ENCODE data around the gene NEMP2.

Gene NEMP2

GRCh38 chr2:190553254-190553653, 18.7 kb upstream of the NEMP2 start:
- no peak for ATAC-seq
- no peak for TF ChIP-seq SNAI2 (CRISPR knock-in tag; IDR thresholded peaks at IDR 0.05)
- no peak for TF ChIP-seq ZFP3 (CRISPR knock-in tag; IDR thresholded peaks at IDR 0.05)
- no peak for TF ChIP-seq ISL1 (CRISPR knock-in tag; IDR thresholded peaks at IDR 0.05)
- TF ChIP-seq RARB (CRISPR knock-in tag; IDR thresholded peaks at IDR 0.05): no peak
- no peak for TF ChIP-seq BACH2 (CRISPR knock-in tag; IDR thresholded peaks at IDR 0.05; ENCODE audit: borderline replicate concordance)
- TF ChIP-seq CSDC2 (CRISPR knock-in tag; IDR thresholded peaks at IDR 0.05): no peak
- TF ChIP-seq POU6F1 (CRISPR knock-in tag; IDR thresholded peaks at IDR 0.05; ENCODE audit: borderline replicate concordance, low read depth): no peak
- TF ChIP-seq GLIS3 (CRISPR knock-in tag; IDR thresholded peaks at IDR 0.05): no peak
- no peak for TF ChIP-seq ZNF8 (CRISPR knock-in tag; IDR thresholded peaks at IDR 0.05)

DNA sequence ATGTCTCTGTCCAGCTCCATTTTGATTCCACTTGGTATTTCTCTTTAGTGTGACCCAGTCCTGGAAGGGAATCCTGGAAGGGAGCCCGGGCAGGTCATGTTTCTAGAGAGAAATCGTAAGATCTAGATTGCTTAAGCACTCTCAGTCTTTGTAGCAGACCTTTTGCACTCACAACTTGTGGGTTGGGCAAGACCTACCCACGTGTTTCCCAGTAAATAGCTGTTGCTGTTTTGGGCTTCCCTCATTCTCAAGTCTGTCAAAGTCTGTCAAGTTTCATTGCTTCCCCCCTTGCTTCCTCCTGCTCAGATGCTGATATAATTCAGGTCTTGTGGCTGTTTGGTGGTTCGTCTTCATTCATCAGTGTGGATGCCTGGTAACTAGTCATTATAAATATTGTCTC, 17.4 kb upstream of the NEMP2 start:
- no peak for ATAC-seq
- no peak for TF ChIP-seq ISL1 (CRISPR knock-in tag; IDR thresholded peaks at IDR 0.05)
- TF ChIP-seq SNAI2 (CRISPR knock-in tag; IDR thresholded peaks at IDR 0.05): no peak
- no peak for TF ChIP-seq ZC3H10 (CRISPR knock-in tag; IDR thresholded peaks at IDR 0.05)
- no peak for TF ChIP-seq OSR1 (CRISPR knock-in tag; IDR thresholded peaks at IDR 0.05)
- no peak for TF ChIP-seq PPARA (CRISPR knock-in tag; IDR thresholded peaks at IDR 0.05; ENCODE audit: borderline replicate concordance)

DNA sequence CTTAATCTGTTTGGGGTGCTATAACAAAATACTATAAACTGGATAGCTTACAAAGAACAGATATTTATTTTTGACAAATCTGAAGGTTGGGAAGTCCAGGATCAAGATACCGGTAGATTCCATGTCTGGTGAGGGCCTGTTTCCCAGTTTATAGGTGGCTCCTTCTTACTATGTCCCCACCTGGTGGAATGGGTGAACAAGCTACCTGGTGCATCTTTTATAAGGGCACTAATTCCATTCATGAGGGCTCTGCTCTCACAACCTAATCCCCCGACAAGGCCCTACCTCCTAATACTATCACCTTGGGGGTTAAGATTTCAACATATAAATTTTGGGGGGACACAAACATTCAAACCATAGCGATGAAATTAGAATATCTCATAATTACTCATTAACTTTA, 15.6 kb upstream of the NEMP2 start:
- ATAC-seq: no peak
- TF ChIP-seq, protein P1, sequence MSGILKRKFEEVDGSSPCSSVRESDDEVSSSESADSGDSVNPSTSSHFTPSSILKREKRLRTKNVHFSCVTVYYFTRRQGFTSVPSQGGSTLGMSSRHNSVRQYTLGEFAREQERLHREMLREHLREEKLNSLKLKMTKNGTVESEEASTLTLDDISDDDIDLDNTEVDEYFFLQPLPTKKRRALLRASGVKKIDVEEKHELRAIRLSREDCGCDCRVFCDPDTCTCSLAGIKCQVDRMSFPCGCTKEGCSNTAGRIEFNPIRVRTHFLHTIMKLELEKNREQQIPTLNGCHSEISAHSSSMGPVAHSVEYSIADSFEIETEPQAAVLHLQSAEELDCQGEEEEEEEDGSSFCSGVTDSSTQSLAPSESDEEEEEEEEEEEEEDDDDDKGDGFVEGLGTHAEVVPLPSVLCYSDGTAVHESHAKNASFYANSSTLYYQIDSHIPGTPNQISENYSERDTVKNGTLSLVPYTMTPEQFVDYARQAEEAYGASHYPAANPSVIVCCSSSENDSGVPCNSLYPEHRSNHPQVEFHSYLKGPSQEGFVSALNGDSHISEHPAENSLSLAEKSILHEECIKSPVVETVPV (CRISPR knock-in tag; IDR thresholded peaks at IDR 0.05): no peak
- TF ChIP-seq BACH2 (CRISPR knock-in tag; IDR thresholded peaks at IDR 0.05; ENCODE audit: borderline replicate concordance) (no peak), ZC3H10 (CRISPR knock-in tag; IDR thresholded peaks at IDR 0.05) (no peak), OSR1 (CRISPR knock-in tag; IDR thresholded peaks at IDR 0.05) (no peak), ZNF8 (CRISPR knock-in tag; IDR thresholded peaks at IDR 0.05) (no peak)
- TF ChIP-seq, protein P2, sequence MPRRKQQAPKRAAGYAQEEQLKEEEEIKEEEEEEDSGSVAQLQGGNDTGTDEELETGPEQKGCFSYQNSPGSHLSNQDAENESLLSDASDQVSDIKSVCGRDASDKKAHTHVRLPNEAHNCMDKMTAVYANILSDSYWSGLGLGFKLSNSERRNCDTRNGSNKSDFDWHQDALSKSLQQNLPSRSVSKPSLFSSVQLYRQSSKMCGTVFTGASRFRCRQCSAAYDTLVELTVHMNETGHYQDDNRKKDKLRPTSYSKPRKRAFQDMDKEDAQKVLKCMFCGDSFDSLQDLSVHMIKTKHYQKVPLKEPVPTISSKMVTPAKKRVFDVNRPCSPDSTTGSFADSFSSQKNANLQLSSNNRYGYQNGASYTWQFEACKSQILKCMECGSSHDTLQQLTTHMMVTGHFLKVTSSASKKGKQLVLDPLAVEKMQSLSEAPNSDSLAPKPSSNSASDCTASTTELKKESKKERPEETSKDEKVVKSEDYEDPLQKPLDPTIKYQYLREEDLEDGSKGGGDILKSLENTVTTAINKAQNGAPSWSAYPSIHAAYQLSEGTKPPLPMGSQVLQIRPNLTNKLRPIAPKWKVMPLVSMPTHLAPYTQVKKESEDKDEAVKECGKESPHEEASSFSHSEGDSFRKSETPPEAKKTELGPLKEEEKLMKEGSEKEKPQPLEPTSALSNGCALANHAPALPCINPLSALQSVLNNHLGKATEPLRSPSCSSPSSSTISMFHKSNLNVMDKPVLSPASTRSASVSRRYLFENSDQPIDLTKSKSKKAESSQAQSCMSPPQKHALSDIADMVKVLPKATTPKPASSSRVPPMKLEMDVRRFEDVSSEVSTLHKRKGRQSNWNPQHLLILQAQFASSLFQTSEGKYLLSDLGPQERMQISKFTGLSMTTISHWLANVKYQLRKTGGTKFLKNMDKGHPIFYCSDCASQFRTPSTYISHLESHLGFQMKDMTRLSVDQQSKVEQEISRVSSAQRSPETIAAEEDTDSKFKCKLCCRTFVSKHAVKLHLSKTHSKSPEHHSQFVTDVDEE (CRISPR knock-in tag; IDR thresholded peaks at IDR 0.05): no peak

- ATAC-seq: no peak
- TF ChIP-seq, protein P2 (CRISPR knock-in tag; IDR thresholded peaks at IDR 0.05): no peak
Observed at GRCh38 chr2:190547886-190548285, 13.4 kb upstream of the NEMP2 start.

DNA sequence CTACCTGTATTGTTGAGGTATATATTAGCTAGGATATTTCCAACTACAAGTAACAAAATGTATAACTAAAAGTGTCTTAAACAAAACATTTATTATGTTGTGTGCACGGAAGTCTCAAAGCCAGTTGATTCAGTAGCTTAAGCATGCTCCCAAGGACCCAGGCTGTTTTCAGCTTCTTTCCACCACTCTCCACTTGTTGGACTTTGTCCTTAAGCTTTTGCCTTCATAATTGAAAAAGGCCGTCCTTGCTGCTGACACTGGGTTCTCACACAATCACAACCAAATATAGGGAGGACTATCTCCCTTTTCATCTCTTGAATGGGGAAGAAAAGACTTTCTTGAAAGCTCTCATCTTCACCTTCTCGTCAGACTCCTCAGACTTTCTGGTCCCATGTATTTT, 12.2 kb upstream of the NEMP2 start:
- no peak for TF ChIP-seq ZFP30 (CRISPR knock-in tag; IDR thresholded peaks at IDR 0.05)
- TF ChIP-seq ZNF565 (CRISPR knock-in tag; conservative IDR thresholded peaks at IDR 0.05; ENCODE audit: low read depth): no peak
- no peak for ATAC-seq
